ENCODE measurements around the gene WDPCP.
"Not testable (repeated sequence)": the region's sequence is repeated elsewhere in the genome, so short reads cannot be mapped to it uniquely, and the experiment has no call there.

The WDPCP gene

GRCh38 chr2:63092857-63093256, 495.4 kb downstream of the WDPCP start:
- Mint-ChIP-seq H3K4me1 (ENCODE audit: low read depth in 2 of 2) (no peaks in the 10 kb centered on the region), H3K36me3 (ENCODE audit: insufficient read depth) (no peaks in the 10 kb centered on the region), H3K27me3 (peaks cover 12 to 20% of the 10 kb centered on the region in 2 donors), H3K27ac (no peak overlapping the region), H3K4me3 (no peak overlapping the region), H3K9me3 (peaks cover 0 to 2% of the 10 kb centered on the region in 2 donors)
- DNase-seq (no peak), ATAC-seq (replicated peaks) (no peak)

- Mint-ChIP-seq H3K36me3 (ENCODE audit: insufficient read depth) (no peaks in the 10 kb centered on the region), H3K4me1 (ENCODE audit: low read depth in 2 of 2) (no peaks in the 10 kb centered on the region), H3K9me3 (peaks cover 0 to 2% of the 10 kb centered on the region in 2 donors), H3K27ac (no peak overlapping the region), H3K4me3 (no peak overlapping the region), H3K27me3 (peaks cover 12 to 20% of the 10 kb centered on the region in 2 donors)
- ATAC-seq (replicated peaks) (no peak), DNase-seq (no peak)
Observed at GRCh38 chr2:63092401-63092800, 495.9 kb downstream of the WDPCP start.

GRCh38 chr2:63086687-63087086, 501.6 kb downstream of the WDPCP start:
- no peak overlapping the region for H3K27ac Mint-ChIP-seq
- H3K4me1 Mint-ChIP-seq (ENCODE audit: low read depth in 2 of 2), result no peaks in the 10 kb centered on the region
- ATAC-seq (replicated peaks), result no peak
- no peak overlapping the region for H3K4me3 Mint-ChIP-seq
- H3K9me3 Mint-ChIP-seq, result no peaks in the 10 kb centered on the region
- DNase-seq, result no peak
- H3K27me3 Mint-ChIP-seq, result peaks cover 6 to 42% of the 10 kb centered on the region in 2 donors
- no peaks in the 10 kb centered on the region for H3K36me3 Mint-ChIP-seq (ENCODE audit: insufficient read depth)

- H3K4me1 Mint-ChIP-seq (ENCODE audit: low read depth in 2 of 2), result no peaks in the 10 kb centered on the region
- H3K27me3 Mint-ChIP-seq, result peaks cover 27 to 47% of the 10 kb centered on the region in 2 donors
- no peak for DNase-seq
- H3K27ac Mint-ChIP-seq, result no peak overlapping the region
- H3K9me3 Mint-ChIP-seq, result no peaks in the 10 kb centered on the region
- no peak for ATAC-seq (replicated peaks)
- no peaks in the 10 kb centered on the region for H3K36me3 Mint-ChIP-seq (ENCODE audit: insufficient read depth)
- no peak overlapping the region for H3K4me3 Mint-ChIP-seq
Observed at GRCh38 chr2:63081404-63081803, 506.9 kb downstream of the WDPCP start.

GRCh38 chr2:63078852-63079606, 509.2 kb downstream of the WDPCP start:
- Mint-ChIP-seq H3K27ac (no peak overlapping the region), H3K9me3 (no peaks in the 10 kb centered on the region), H3K27me3 (peaks cover 32 to 35% of the 10 kb centered on the region in 2 donors), H3K36me3 (ENCODE audit: insufficient read depth) (no peaks in the 10 kb centered on the region), H3K4me1 (ENCODE audit: low read depth in 2 of 2) (no peaks in the 10 kb centered on the region), H3K4me3 (no peak overlapping the region)
- ATAC-seq (replicated peaks), result no peak
- no peak for DNase-seq

- H3K4me1 Mint-ChIP-seq (ENCODE audit: low read depth in 2 of 2); DNase-seq; H3K9me3 Mint-ChIP-seq; ATAC-seq (replicated peaks); H3K36me3 Mint-ChIP-seq (ENCODE audit: insufficient read depth); H3K4me3 Mint-ChIP-seq; H3K27ac Mint-ChIP-seq: not testable (repeated sequence)
- H3K27me3 Mint-ChIP-seq, result peaks cover 20 to 28% of the 10 kb centered on the region in 2 donors
Observed at GRCh38 chr2:63074399-63074798, 513.9 kb downstream of the WDPCP start.

- H3K4me3 Mint-ChIP-seq, result no peak overlapping the region
- H3K27me3 Mint-ChIP-seq, result peaks cover 20 to 28% of the 10 kb centered on the region in 2 donors
- no peak overlapping the region for H3K27ac Mint-ChIP-seq
- H3K4me1 Mint-ChIP-seq (ENCODE audit: low read depth in 2 of 2), result no peaks in the 10 kb centered on the region
- no peak for DNase-seq
- no peaks in the 10 kb centered on the region for H3K9me3 Mint-ChIP-seq
- no peaks in the 10 kb centered on the region for H3K36me3 Mint-ChIP-seq (ENCODE audit: insufficient read depth)
- no peak for ATAC-seq (replicated peaks)
Observed at GRCh38 chr2:63073994-63074393, 514.3 kb downstream of the WDPCP start.

- Mint-ChIP-seq H3K9me3 (no peaks in the 10 kb centered on the region), H3K27me3 (peaks cover 16 to 18% of the 10 kb centered on the region in 2 donors), H3K4me3 (no peak overlapping the region), H3K36me3 (ENCODE audit: insufficient read depth) (no peaks in the 10 kb centered on the region), H3K4me1 (ENCODE audit: low read depth in 2 of 2) (no peaks in the 10 kb centered on the region), H3K27ac (no peak overlapping the region)
- DNase-seq (no peak), ATAC-seq (replicated peaks) (no peak)
Observed at GRCh38 chr2:63071664-63072063, 516.6 kb downstream of the WDPCP start.
